DMS53 (cell line): ENCODE measurements around the gene RGS6.
A peak's percentile ranks its signal among the peaks of the same experiment; 100 is the strongest.

ENCODE experiments used
- DNase-seq: peaks from one replicate; lab custom pipeline; 2025; lab: John Stamatoyannopoulos, UW

RGS6 gene

GRCh38 chr14:72501439-72501838 lies 569.2 kb downstream of the RGS6 start:
- no peak for DNase-seq

GRCh38 chr14:72503271-72503670 lies 571.0 kb downstream of the RGS6 start:
- DNase-seq, result no peak

- no peak for DNase-seq
These were observed 571.6 kb downstream of the RGS6 start for GRCh38 chr14:72503696-72504368.

GRCh38 chr14:72510566-72510965 lies 578.3 kb downstream of the RGS6 start:
- no peak for DNase-seq

- no peak for DNase-seq
These were observed 580.1 kb downstream of the RGS6 start for GRCh38 chr14:72512281-72512680.

GRCh38 chr14:72512925-72513324 lies 580.7 kb downstream of the RGS6 start:
- no peak for DNase-seq

GRCh38 chr14:72513346-72513745 lies 581.1 kb downstream of the RGS6 start:
- DNase-seq, result no peak

- peak; percentile 18 for DNase-seq
These were observed 581.9 kb downstream of the RGS6 start for GRCh38 chr14:72513965-72514659.

- no peak for DNase-seq
These were observed 582.4 kb downstream of the RGS6 start for GRCh38 chr14:72514660-72515025.

GRCh38 chr14:72515779-72516770 lies 583.8 kb downstream of the RGS6 start:
- no peak for DNase-seq

- peak; percentile 62 for DNase-seq
These were observed 584.9 kb downstream of the RGS6 start for GRCh38 chr14:72516936-72517700.

- DNase-seq, result no peak
These were observed 585.5 kb downstream of the RGS6 start for GRCh38 chr14:72517736-72518135.

GRCh38 chr14:72518809-72519377 lies 586.7 kb downstream of the RGS6 start:
- no peak for DNase-seq

GRCh38 chr14:72519543-72519942 lies 587.3 kb downstream of the RGS6 start:
- DNase-seq, result no peak

GRCh38 chr14:72521045-72521444 lies 588.8 kb downstream of the RGS6 start:
- no peak for DNase-seq

GRCh38 chr14:72521968-72522741 lies 589.9 kb downstream of the RGS6 start:
- DNase-seq, result no peak

- DNase-seq, result no peak
These were observed 590.6 kb downstream of the RGS6 start for GRCh38 chr14:72522847-72523246.

GRCh38 chr14:72523424-72524294 lies 591.4 kb downstream of the RGS6 start:
- DNase-seq, result no peak

GRCh38 chr14:72524295-72524629 lies 592.0 kb downstream of the RGS6 start:
- no peak for DNase-seq
